Measurements from ENCODE around the gene TPRG1. TPM values are rescaled to one million over a fixed set of nuclear protein-coding genes. Genes with fewer than 3 reads are reported as not detected.

The TPRG1 gene
- total and polyA plus RNA-seq, 2 of the 4 experiments (the other 2 are of a cell fraction), result 0.17 TPM; not detected in 1

DNA sequence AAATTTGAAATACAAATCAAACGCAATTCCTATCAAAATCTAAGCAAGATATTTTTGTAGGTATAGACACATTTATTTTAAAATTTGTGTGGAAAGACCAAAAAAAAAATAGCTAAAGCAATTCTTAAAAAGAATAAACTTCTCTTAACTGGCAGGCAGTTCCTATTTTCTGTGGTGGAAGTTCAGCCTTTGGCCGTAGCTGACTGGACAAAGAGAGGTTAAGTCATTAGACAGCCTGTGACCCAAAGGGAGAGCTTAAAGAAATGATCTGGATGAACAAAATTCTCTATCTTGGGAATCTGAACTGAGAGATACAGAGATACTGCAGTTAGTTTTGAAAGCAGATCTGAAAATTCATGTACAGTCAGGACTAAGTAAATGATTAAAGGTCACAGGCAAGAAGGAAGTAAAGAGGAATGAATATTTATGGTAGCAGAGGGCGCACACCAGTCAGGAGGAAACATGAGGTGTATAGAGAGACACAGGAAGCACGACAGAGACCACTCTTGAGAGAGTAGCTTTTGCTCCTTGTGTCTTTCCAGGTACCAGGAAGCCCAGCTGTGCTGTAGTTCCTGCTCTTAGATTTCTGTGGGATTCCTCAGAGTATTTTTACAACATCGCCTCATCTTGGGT is 57.5 kb downstream of the TPRG1 start:
- CTCF ChIA-PET, result interaction anchor here (0.6 kb wide), 1 partner anchor 329 kb away, joined by 5 read pairs; no protein-coding TSS in a partner anchor

More for the DNA sequence above, 57.5 kb downstream of the TPRG1 start:
- Histone ChIP-seq H3K27me3 (ENCODE audit: control insufficient read depth, insufficient read depth, low read length) (peaks cover 8% of the 10 kb centered on the region), H3K4me3 (ENCODE audit: insufficient read depth, low read depth, low read length) (no peak overlapping the region), H3K79me1 (ENCODE audit: low read depth in 1 of 2, low read length in 2 of 2) (no peaks in the 10 kb centered on the region), H3K27ac (ENCODE audit: insufficient read depth, low read length) (no peak overlapping the region), H3K9me3 (ENCODE audit: control insufficient read depth, insufficient read depth, low read length) (no peaks in the 10 kb centered on the region), H2BK15ac (ENCODE audit: low read depth, low read length) (no peak overlapping the region), H4K5ac (ENCODE audit: low read depth, low read length) (no peak overlapping the region), H4K20me1 (ENCODE audit: insufficient read depth, low read length) (no peaks in the 10 kb centered on the region), H3K14ac (replicated peaks; ENCODE audit: low read depth, low read length) (no peak overlapping the region), H3K4me1 (ENCODE audit: control insufficient read depth, insufficient read depth, low read length) (no peaks in the 10 kb centered on the region), H3K36me3 (ENCODE audit: control insufficient read depth, insufficient read depth, low read length) (no peaks in the 10 kb centered on the region), H2AFZ (replicated peaks; ENCODE audit: low read length, poor library complexity) (no peak overlapping the region), H3K56ac (ENCODE audit: extremely low read depth, insufficient read depth, low read length) (no peak overlapping the region), H3K18ac (ENCODE audit: low read depth, low read length) (no peak overlapping the region), H2AK9ac (replicated peaks; ENCODE audit: low read depth, low read length, poor library complexity) (no peak overlapping the region), H3K23ac (ENCODE audit: low read depth, low read length) (no peak overlapping the region), H3K4me2 (ENCODE audit: low read depth, low read length) (no peak overlapping the region), H4K91ac (ENCODE audit: insufficient read depth, low read depth, low read length) (no peak overlapping the region), H2BK20ac (ENCODE audit: low read depth, low read length) (no peak overlapping the region), H3K9me1 (ENCODE audit: insufficient read depth, low read length) (no peaks in the 10 kb centered on the region; the same call in 1 of the 2 replicates), H2BK5ac (ENCODE audit: low read depth, low read length, poor library complexity, severe bottlenecking) (no peak overlapping the region), H3K4ac (ENCODE audit: low read depth, low read length) (no peak overlapping the region), H4K8ac (ENCODE audit: low read depth in 2 of 2, low read length in 2 of 2) (no peak overlapping the region), H2BK120ac (ENCODE audit: low read depth, low read length) (no peak overlapping the region), H3K9ac (ENCODE audit: low read depth, low read length) (no peak overlapping the region), H2AK5ac (ENCODE audit: low read depth, low read length) (no peak overlapping the region)
- POLR2A ChIA-PET (ENCODE audit: unreplicated experiment), result no interaction called here
- no peak for ATAC-seq (ENCODE audit: low read depth)
- in situ Hi-C loops (cut with MboI; ENCODE audit: low sequenced_read_pairs), result loop anchor here (25.0 kb wide), 1 partner anchor 1517 kb away; the partner anchor contains the start of gene RTP2
- no peak for TF ChIP-seq RAD21 (IDR thresholded peaks at IDR 0.05; ENCODE audit: low read length)
- TF ChIP-seq CHD1 (IDR thresholded peaks at IDR 0.05; ENCODE audit: low read depth, low read length), result no peak
- TF ChIP-seq, protein P1, sequence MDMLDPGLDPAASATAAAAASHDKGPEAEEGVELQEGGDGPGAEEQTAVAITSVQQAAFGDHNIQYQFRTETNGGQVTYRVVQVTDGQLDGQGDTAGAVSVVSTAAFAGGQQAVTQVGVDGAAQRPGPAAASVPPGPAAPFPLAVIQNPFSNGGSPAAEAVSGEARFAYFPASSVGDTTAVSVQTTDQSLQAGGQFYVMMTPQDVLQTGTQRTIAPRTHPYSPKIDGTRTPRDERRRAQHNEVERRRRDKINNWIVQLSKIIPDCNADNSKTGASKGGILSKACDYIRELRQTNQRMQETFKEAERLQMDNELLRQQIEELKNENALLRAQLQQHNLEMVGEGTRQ (IDR thresholded peaks at IDR 0.05; ENCODE audit: low read depth, low read length), result no peak
- TF ChIP-seq CEBPB (IDR thresholded peaks at IDR 0.05; ENCODE audit: low read depth, low read length), result no peak
- TF ChIP-seq, protein P2, sequence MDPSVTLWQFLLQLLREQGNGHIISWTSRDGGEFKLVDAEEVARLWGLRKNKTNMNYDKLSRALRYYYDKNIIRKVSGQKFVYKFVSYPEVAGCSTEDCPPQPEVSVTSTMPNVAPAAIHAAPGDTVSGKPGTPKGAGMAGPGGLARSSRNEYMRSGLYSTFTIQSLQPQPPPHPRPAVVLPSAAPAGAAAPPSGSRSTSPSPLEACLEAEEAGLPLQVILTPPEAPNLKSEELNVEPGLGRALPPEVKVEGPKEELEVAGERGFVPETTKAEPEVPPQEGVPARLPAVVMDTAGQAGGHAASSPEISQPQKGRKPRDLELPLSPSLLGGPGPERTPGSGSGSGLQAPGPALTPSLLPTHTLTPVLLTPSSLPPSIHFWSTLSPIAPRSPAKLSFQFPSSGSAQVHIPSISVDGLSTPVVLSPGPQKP (IDR thresholded peaks at IDR 0.05; ENCODE audit: borderline replicate concordance, low read depth, low read length), result no peak
- no peak for TF ChIP-seq MXI1 (IDR thresholded peaks at IDR 0.05; ENCODE audit: borderline replicate concordance, low read depth, low read length)
- intact Hi-C loops (cut with micrococcal nuclease), result loop anchor here (10.0 kb wide), 1 partner anchor 245 kb away; no protein-coding TSS in a partner anchor
- BruUV-seq (replicated peaks), result no TSS peak
- dilution Hi-C loops (cut with HindIII; ENCODE audit: low sequenced_read_pairs, unreplicated experiment), result no loop called here
- WGBS, 2 experiments (ENCODE audit: extremely low coverage in 2 of 2, insufficient read length in 1 of 2), result 47% methylated on average over 2 of the region's 5 CpGs; no CpG with 5 or more reads in 1 of the 2 experiments
- no peak for DNase-seq
